B cell (primary cell): ENCODE measurements around the gene MED23. TPM values are rescaled to one million over a fixed set of nuclear protein-coding genes. Genes with fewer than 3 reads are reported as not detected.

Experiments
- ATAC-seq: fragments of 200-7000 bp; cut with Tn5 transposase; one replicate; pipeline ENCODE4 v1.10.0; 2021; ENCODE audit warnings: low read depth, mild to moderate bottlenecking, moderate number of reproducible peaks, moderate library complexity
- CTCF ChIA-PET: fragments of 350-600 bp; sonication (Branson Sonifier 250); formaldehyde crosslinking; loops from one replicate; lab custom pipeline; 2021; ENCODE audit warnings: antibody characterized with exemption, inconsistent platforms; lab: Charles Lee
- POLR2A ChIA-PET: fragments of 350-600 bp; sonication (Branson Sonifier 250); formaldehyde crosslinking; loops from one replicate; lab custom pipeline; 2021; ENCODE audit warnings: antibody characterized with exemption; lab: Charles Lee
- DNase-seq: peaks from one replicate; pipeline ENCODE4 v3.0.0; 2013
- H2AFZ ChIP-seq: 2 replicates; pipeline ENCODE4 v1.6.1; 2012; ENCODE audit warnings: mild to moderate bottlenecking, low read depth, low read length; ENCODE audit not compliant: insufficient read depth, poor library complexity, severe bottlenecking
- H3K27ac ChIP-seq, 2 donors: 1 replicate in 1 of 2; 2 replicates in 1 of 2; pipeline ENCODE4 v1.5.1; 2012 to 2013; ENCODE audit warnings: low read length in 2 of 2, mild to moderate bottlenecking in 2 of 2, moderate library complexity in 1 of 2
- H3K27me3 ChIP-seq, 4 experiments: fragments of 200-600 bp in 1 of 4; sonication (generic) in 1 of 4; replicated peaks in 1 of 4; 1 replicate in 2 of 4; 2 replicates in 2 of 4; pipeline versions ENCODE4 v1.6.1 to v1.7.0; 2013 to 2016; ENCODE audit warnings: low read length in 3 of 4, mild to moderate bottlenecking in 2 of 4, mixed read lengths in 1 of 4, moderate library complexity in 1 of 4; ENCODE audit not compliant: insufficient read depth in 4 of 4, control insufficient read depth in 3 of 4; ENCODE audit errors: control extremely low read depth in 1 of 4
- H3K36me3 ChIP-seq, 2 experiments: replicated peaks in 1 of 2; 1 replicate in 1 of 2; 2 replicates in 1 of 2; pipeline versions ENCODE4 v1.6.1 to v1.7.1; 2013; ENCODE audit warnings: low read length in 1 of 2; ENCODE audit not compliant: insufficient read depth in 2 of 2, control insufficient read depth in 1 of 2; ENCODE audit errors: control extremely low read depth in 1 of 2, extremely low read depth in 1 of 2
- H3K4me1 ChIP-seq, 2 donors: fragments of 200-600 bp in 1 of 2; sonication (generic) in 1 of 2; 1 replicate in 1 of 2; 2 replicates in 1 of 2; pipeline versions ENCODE4 v1.5.1 to v1.6.1; 2013 to 2017; ENCODE audit warnings: low read length in 2 of 2; ENCODE audit not compliant: control insufficient read depth in 2 of 2, insufficient read depth in 2 of 2
- H3K4me2 ChIP-seq: replicated peaks from 2 replicates; pipeline ENCODE3; 2012; ENCODE audit warnings: mild to moderate bottlenecking, low read depth, low read length; ENCODE audit not compliant: poor library complexity, severe bottlenecking
- H3K4me3 ChIP-seq, 5 experiments: fragments of 200-600 bp in 1 of 5; sonication (generic) in 1 of 5; 1 replicate in 3 of 5; 2 replicates in 2 of 5; pipeline versions ENCODE4 v1.5.1 to v1.7.0; 2011 to 2016; ENCODE audit warnings: low read length in 4 of 5, mild to moderate bottlenecking in 4 of 5, low read depth in 2 of 5, control low read depth in 1 of 5, moderate library complexity in 1 of 5; ENCODE audit not compliant: insufficient read depth in 1 of 5; ENCODE audit errors: control extremely low read depth in 1 of 5, extremely low read depth in 1 of 5
- H3K79me2 ChIP-seq: fragments of 200-600 bp; sonication (generic); one replicate; pipeline ENCODE4 v1.6.0; 2016; ENCODE audit warnings: low read length; ENCODE audit not compliant: control insufficient read depth, insufficient read depth
- H3K9ac ChIP-seq: fragments of 200-600 bp; sonication (generic); 2 replicates; pipeline ENCODE4 v1.6.1; 2017; ENCODE audit warnings: mild to moderate bottlenecking, low read length, moderate library complexity
- H3K9me3 ChIP-seq, 3 donors: one replicate each; pipeline versions ENCODE4 v1.6.1 to v1.7.1; 2013; ENCODE audit warnings: low read length in 2 of 3; ENCODE audit not compliant: control insufficient read depth in 2 of 3, insufficient read depth in 1 of 3; ENCODE audit errors: control extremely low read depth in 1 of 3
- H4K20me1 ChIP-seq: 2 replicates; pipeline ENCODE4 v1.6.0; 2012; ENCODE audit warnings: mild to moderate bottlenecking, low read length; ENCODE audit not compliant: insufficient read depth, control insufficient read depth, poor library complexity, severe bottlenecking
- H3K27ac Mint-ChIP-seq: one replicate; pipeline ENCODE4 v1.8.0; 2021; ENCODE audit warnings: mixed read lengths
- H3K27me3 Mint-ChIP-seq: one replicate; pipeline ENCODE4 v1.8.0; 2021; ENCODE audit warnings: mixed read lengths
- H3K4me1 Mint-ChIP-seq: one replicate; pipeline ENCODE4 v1.8.0; 2021; ENCODE audit warnings: mixed read lengths
- H3K4me3 Mint-ChIP-seq: one replicate; pipeline ENCODE4 v1.8.0; 2021; ENCODE audit warnings: mixed read lengths
- H3K9me3 Mint-ChIP-seq: one replicate; pipeline ENCODE4 v1.8.0; 2022; ENCODE audit warnings: mixed read lengths; ENCODE audit not compliant: insufficient read depth
- EZH2 ChIP-seq: IDR thresholded peaks from 2 replicates; pipeline ENCODE4 v1.6.1; 2012; ENCODE audit warnings: borderline replicate concordance, low read depth, mild to moderate bottlenecking, moderate library complexity, low read length; ENCODE audit not compliant: insufficient read depth, poor library complexity, severe bottlenecking
- WGBS: methylation state at CpG from one replicate; pipeline ENCODE4 v1.1.5; 2013; ENCODE audit warnings: missing lambda C conversion rate; ENCODE audit not compliant: insufficient coverage; 5-methylcytosine and 5-hydroxymethylcytosine counted together
- intact Hi-C: fragments of 100-400 bp; cut with micrococcal nuclease; formaldehyde crosslinking; loops from one replicate; pipeline ENCODE4 v1.10.0; 2022
- polyA plus RNA-seq: library from polyadenylated mRNA; depleted of rRNA; stranded (reverse); fragments of >200 nt; gene quantifications from 2 replicates; pipeline ENCODE4 v1.2.3, GENCODE V29; 2012
- total RNA-seq, 2 donors: library from RNA; stranded (reverse); fragments of 120-200 nt in 1 of 2; gene quantifications; 1 replicate in 1 of 2; 2 replicates in 1 of 2; pipeline versions ENCODE4 v1.2.3 to v1.2.4, GENCODE V29; 2013 to 2022
- TF ChIP-seq, protein P1 (sequence below): fragments of 200-600 bp; IDR thresholded peaks from one replicate; pipeline ENCODE4 v1.8.0; 2022; ENCODE audit warnings: antibody characterized with exemption, mild to moderate bottlenecking

The MED23 gene
- total and polyA plus RNA-seq, 2 donors (not counting 1 experiment from before 2014, with no cell fraction given): 22.7 to 57.1 TPM

DNA sequence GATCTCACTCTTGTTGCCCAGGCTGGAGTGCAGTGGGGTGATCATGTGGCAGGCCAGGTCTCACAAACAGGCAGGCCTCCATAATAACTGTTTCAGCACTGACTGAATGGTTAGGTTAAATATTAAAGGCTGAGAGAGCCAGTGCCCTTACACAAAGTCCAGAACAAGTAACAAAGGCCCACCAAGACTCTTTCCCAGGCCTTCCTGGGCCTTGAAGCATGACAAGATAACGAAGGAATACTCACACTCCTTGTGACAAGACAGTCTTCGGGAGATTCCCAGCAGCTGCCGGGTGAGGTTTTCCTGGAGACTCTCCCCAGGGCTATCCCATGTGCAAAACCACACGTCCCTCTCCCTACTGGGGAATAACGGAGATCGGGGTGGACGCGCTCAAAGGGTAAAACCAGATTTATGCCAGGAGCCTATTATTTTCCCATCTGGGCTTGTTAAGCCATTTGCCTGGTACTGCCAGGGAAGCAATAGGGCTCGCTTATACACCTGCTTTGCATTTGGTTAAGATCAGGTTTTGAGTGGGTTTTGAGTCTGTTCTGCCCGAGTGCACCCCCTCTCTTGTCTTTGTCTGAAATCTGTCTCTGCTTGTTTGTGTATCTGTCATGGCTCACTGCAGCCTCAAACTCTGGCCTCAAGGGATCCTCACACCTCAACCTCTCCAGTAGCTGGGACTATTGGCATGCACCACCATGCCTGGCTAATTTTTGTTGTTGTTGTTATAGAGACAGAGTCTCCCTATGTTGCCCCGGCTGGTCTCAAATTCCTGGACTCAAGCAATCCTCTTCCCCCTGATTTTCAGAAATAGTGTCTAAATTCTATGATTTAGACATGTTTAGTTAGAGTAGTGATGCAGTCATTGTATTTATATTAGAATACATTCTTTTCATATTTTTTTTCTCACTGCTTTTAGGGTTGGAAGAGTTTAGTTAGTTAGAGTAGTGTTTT is 7.6 kb upstream of the MED23 start:
- Mint-ChIP-seq H3K27ac (peak overlapping the region; percentile 8), H3K9me3 (no peaks in the 10 kb centered on the region), H3K4me1 (peaks cover 14% of the 10 kb centered on the region), H3K4me3 (peak overlapping the region; percentile 8), H3K27me3 (peaks cover 19% of the 10 kb centered on the region)
- TF ChIP-seq, protein P1, sequence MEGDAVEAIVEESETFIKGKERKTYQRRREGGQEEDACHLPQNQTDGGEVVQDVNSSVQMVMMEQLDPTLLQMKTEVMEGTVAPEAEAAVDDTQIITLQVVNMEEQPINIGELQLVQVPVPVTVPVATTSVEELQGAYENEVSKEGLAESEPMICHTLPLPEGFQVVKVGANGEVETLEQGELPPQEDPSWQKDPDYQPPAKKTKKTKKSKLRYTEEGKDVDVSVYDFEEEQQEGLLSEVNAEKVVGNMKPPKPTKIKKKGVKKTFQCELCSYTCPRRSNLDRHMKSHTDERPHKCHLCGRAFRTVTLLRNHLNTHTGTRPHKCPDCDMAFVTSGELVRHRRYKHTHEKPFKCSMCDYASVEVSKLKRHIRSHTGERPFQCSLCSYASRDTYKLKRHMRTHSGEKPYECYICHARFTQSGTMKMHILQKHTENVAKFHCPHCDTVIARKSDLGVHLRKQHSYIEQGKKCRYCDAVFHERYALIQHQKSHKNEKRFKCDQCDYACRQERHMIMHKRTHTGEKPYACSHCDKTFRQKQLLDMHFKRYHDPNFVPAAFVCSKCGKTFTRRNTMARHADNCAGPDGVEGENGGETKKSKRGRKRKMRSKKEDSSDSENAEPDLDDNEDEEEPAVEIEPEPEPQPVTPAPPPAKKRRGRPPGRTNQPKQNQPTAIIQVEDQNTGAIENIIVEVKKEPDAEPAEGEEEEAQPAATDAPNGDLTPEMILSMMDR: no peak
- no peak for TF ChIP-seq EZH2
- Histone ChIP-seq H3K4me2 (peak overlapping the region; percentile 18), H3K36me3 (no peaks in the 10 kb centered on the region), H3K9ac (no peak overlapping the region), H3K27ac (no peak overlapping the region), H3K27me3 (peaks cover 0 to 3% (median 0%) of the 10 kb centered on the region in 4 experiments), H2AFZ (no peak overlapping the region), H4K20me1 (no peaks in the 10 kb centered on the region), H3K4me3 (no peak overlapping the region), H3K9me3 (no peaks in the 10 kb centered on the region), H3K79me2 (no peaks in the 10 kb centered on the region), H3K4me1 (peaks cover 10 to 19% of the 10 kb centered on the region in 2 donors)
- WGBS: 89% methylated on average over 8 of the region's 11 CpGs
- DNase-seq: peak; percentile 50
- ATAC-seq: peak; percentile 87
- intact Hi-C loops: no loop called here
- ChIA-PET POLR2A (interaction anchor here (0.9 kb wide), 1 partner anchor 7 kb away, joined by 3 read pairs; no protein-coding TSS in a partner anchor), CTCF (interaction anchor here (0.5 kb wide), 1 partner anchor 10 kb away, joined by 3 read pairs; no protein-coding TSS in a partner anchor)
